ENCODE measurements around the gene ZNF398. TPM values are rescaled to one million over a fixed set of nuclear protein-coding genes. Genes with fewer than 3 reads are reported as not detected.

Gene ZNF398
- total RNA-seq, 2 experiments from 2014 or later: 11.8 to 13.3 TPM

DNA sequence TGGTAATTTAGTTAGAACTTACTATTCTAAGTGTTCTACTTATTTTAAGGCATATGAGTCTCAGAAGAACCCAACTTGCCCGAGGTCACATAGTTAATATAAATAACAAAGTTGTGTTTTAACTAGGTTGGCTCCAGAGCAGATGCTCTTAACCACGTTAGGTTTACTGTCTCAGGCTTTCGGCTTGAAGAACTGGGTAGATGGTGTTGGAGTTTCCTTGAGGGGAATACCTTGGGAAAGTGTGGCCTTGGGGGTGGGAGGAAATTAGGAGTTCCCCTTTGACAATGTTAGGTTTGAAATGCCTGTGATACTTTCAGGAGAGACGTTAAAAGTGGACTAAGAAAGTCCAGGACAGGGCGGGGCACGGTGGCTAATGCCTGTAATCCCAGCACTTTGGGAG lies 9.6 kb downstream of the ZNF398 start:
- DNase-seq (no peak), ATAC-seq (no peak)
- CTCF ChIA-PET: no interaction called here
- H3K9me3 Mint-ChIP-seq (ENCODE audit: insufficient read depth): no peaks in the 10 kb centered on the region
- H3K4me3 Mint-ChIP-seq: no peak overlapping the region
- no peaks in the 10 kb centered on the region for H3K27me3 Mint-ChIP-seq (ENCODE audit: low read depth)
- H3K36me3 Mint-ChIP-seq (ENCODE audit: low read depth): peaks cover 36% of the 10 kb centered on the region
- peaks cover 10% of the 10 kb centered on the region for H3K4me1 Mint-ChIP-seq (ENCODE audit: low read depth)
- POLR2A ChIA-PET: no interaction called here
- H3K27ac Mint-ChIP-seq: no peak overlapping the region

DNA sequence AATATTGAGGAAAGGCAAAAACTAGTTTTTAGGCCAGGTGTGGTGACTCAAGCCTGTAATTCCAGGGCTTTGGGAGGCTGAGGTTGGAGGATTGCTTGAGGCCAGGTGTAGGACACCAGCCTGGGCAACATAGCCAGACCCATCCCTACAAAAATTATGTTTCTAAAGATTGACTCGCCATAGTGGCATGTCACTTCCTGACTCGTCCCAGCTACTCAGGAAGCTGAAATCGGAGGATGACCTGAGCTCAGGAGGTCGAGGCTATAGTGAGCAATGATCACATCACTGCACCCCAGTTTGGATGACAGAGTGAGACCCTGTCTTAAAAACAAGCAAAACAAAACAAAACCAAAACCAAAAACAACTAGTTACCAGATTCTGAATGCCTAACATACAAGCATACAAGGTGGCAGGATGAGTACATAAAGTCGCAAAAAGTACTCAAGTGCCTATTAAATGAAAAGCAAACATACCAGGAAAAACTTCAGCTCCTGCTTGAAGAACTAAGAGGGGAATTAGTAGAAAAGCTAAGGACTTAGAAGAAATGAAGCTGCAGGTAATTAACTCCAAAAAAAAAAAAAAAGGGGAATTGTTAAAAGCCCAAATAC lies 14.1 kb downstream of the ZNF398 start:
- ChIA-PET CTCF (interaction anchor here (2.1 kb wide), 1 partner anchor 15 kb away, joined by 10 read pairs; the partner anchor contains the start of gene ZNF398), POLR2A (no interaction called here)
- peaks cover 14% of the 10 kb centered on the region for H3K4me1 Mint-ChIP-seq (ENCODE audit: low read depth)
- peak overlapping the region; percentile 64 for H3K27ac Mint-ChIP-seq
- no peaks in the 10 kb centered on the region for H3K27me3 Mint-ChIP-seq (ENCODE audit: low read depth)
- ATAC-seq (no peak), DNase-seq (no peak)
- H3K36me3 Mint-ChIP-seq (ENCODE audit: low read depth): peaks cover 29% of the 10 kb centered on the region
- no peak overlapping the region for H3K4me3 Mint-ChIP-seq
- H3K9me3 Mint-ChIP-seq (ENCODE audit: insufficient read depth): no peaks in the 10 kb centered on the region

DNA sequence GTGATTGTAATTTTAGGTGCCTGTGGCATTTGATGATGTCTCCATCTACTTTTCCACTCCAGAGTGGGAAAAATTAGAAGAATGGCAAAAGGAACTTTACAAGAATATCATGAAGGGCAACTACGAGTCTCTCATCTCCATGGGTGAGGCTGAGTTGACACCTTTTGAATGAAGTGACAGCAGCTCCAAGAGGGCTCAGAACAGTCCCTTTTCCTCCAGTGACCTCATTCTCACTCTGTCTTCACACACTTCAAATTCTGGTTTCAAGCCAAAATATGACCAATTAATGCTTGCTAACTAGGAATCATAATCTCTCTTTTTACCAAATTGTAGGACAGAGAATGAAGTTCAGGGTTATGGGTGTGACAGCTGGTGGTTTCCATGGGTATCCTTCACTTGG lies 18.9 kb downstream of the ZNF398 start:
- H3K27ac Mint-ChIP-seq: peak overlapping the region; percentile 8
- no peak for DNase-seq
- ChIA-PET POLR2A (no interaction called here), CTCF (interaction anchor here (1.3 to 1.8 kb wide), 2 partner anchors 18 to 101 kb away, joined by 5 to 9 read pairs; partner anchors contain the start of gene ZNF398)
- H3K36me3 Mint-ChIP-seq (ENCODE audit: low read depth): peaks cover 33% of the 10 kb centered on the region
- no peaks in the 10 kb centered on the region for H3K27me3 Mint-ChIP-seq (ENCODE audit: low read depth)
- no peaks in the 10 kb centered on the region for H3K9me3 Mint-ChIP-seq (ENCODE audit: insufficient read depth)
- no peak for ATAC-seq
- H3K4me3 Mint-ChIP-seq: no peak overlapping the region
- H3K4me1 Mint-ChIP-seq (ENCODE audit: low read depth): peaks cover 8% of the 10 kb centered on the region

GRCh38 chr7:149166630-149167352 lies 19.5 kb downstream of the ZNF398 start:
- no peak for DNase-seq
- CTCF ChIA-PET: interaction anchor here (1.3 to 1.8 kb wide), 2 partner anchors 19 to 101 kb away, joined by 5 to 9 read pairs; partner anchors contain the start of gene ZNF398
- Mint-ChIP-seq H3K4me1 (ENCODE audit: low read depth) (peaks cover 4% of the 10 kb centered on the region), H3K9me3 (ENCODE audit: insufficient read depth) (no peaks in the 10 kb centered on the region), H3K36me3 (ENCODE audit: low read depth) (peaks cover 28% of the 10 kb centered on the region), H3K27me3 (ENCODE audit: low read depth) (no peaks in the 10 kb centered on the region), H3K27ac (peak overlapping the region; percentile 8), H3K4me3 (no peak overlapping the region)
- no peak for ATAC-seq
- POLR2A ChIA-PET: no interaction called here

DNA sequence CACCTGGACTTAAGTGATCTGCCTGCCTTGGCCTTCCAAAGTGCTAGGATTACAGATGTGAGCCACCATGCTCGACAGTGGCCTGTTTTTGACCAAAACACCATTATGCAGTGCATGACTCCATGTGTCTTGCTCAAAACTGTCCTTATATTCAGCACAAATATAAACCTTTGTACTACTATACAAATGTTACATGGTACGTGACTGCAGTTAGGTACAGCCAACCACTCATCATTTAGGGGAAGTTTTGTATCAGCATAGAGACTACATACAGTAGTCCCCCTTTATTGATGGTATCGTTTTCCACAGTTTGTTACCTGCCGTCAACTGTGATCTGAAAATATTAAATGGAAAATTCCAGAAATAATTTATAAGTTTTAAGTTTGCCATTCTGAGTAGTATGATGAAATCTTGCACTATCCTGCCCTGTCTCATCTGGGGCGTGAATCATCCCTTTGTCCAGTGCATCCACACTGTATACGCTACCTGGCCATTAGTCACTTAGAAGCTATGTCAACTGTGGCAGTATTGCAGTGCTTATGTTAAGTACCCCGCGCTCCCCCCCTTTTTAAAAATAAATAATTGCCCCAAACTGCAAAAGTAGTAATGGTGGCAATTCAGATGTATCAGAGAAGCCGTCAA lies 24.8 kb downstream of the ZNF398 start:
- Mint-ChIP-seq H3K27me3 (ENCODE audit: low read depth) (no peaks in the 10 kb centered on the region), H3K9me3 (ENCODE audit: insufficient read depth) (no peaks in the 10 kb centered on the region), H3K36me3 (ENCODE audit: low read depth) (peaks cover 25% of the 10 kb centered on the region), H3K4me1 (ENCODE audit: low read depth) (peaks cover 7% of the 10 kb centered on the region), H3K27ac (peak overlapping the region; percentile 33), H3K4me3 (no peak overlapping the region)
- POLR2A ChIA-PET: no interaction called here
- DNase-seq (no peak), ATAC-seq (no peak)
- CTCF ChIA-PET: no interaction called here

DNA sequence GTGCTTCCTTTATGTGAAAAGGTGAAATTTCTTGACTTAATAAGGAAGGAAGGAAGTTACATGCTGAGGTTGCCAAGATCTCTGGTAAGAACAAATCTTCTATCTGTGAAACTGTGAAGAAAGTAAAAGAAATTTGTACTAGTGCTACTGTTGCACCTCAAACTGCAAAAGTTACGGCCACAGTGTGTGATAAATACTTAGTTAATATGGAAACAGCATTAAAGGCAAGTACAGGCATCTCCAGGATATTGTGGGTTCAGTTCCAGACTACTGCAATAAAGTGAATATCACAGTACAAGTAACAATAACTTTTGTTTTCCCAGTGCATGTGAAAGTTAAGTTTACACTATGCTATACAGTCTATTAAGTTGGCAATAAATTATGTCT lies 25.3 kb downstream of the ZNF398 start:
- peaks cover 7% of the 10 kb centered on the region for H3K4me1 Mint-ChIP-seq (ENCODE audit: low read depth)
- peaks cover 27% of the 10 kb centered on the region for H3K36me3 Mint-ChIP-seq (ENCODE audit: low read depth)
- H3K4me3 Mint-ChIP-seq: no peak overlapping the region
- H3K9me3 Mint-ChIP-seq (ENCODE audit: insufficient read depth): no peaks in the 10 kb centered on the region
- H3K27me3 Mint-ChIP-seq (ENCODE audit: low read depth): no peaks in the 10 kb centered on the region
- DNase-seq (no peak), ATAC-seq (no peak)
- ChIA-PET CTCF (no interaction called here), POLR2A (no interaction called here)
- H3K27ac Mint-ChIP-seq: peak overlapping the region; percentile 33

DNA sequence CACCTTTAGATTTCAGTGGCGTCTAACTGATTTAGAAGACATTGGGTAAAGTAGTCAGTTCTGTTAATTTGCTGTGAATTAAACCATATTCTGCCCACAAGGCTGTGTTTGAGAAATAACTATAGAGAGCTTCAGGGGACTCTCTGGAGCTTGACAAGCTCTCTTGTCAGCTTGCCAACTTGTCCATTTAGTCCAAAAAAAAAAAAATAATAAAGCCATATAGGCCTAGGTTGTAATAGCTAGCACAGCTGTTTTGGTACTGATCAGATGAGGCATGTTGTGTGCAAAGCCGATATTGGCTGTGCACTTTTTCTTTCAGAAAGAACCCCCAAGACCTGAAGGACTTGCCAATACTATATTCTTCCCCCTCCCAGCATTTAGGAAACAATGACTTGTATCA lies 27.9 kb downstream of the ZNF398 start:
- ATAC-seq: no peak
- ChIA-PET POLR2A (no interaction called here), CTCF (interaction anchor here (1.1 to 1.6 kb wide), 2 partner anchors 10 to 28 kb away, joined by 3 to 7 read pairs; partner anchors contain the start of gene ZNF398)
- no peak for DNase-seq
- Mint-ChIP-seq H3K4me1 (ENCODE audit: low read depth) (peaks cover 7% of the 10 kb centered on the region), H3K36me3 (ENCODE audit: low read depth) (peaks cover 39% of the 10 kb centered on the region), H3K9me3 (ENCODE audit: insufficient read depth) (no peaks in the 10 kb centered on the region), H3K4me3 (no peak overlapping the region), H3K27me3 (ENCODE audit: low read depth) (no peaks in the 10 kb centered on the region), H3K27ac (no peak overlapping the region)

- DNase-seq: no peak
- Mint-ChIP-seq H3K27me3 (ENCODE audit: low read depth) (no peaks in the 10 kb centered on the region), H3K27ac (no peak overlapping the region), H3K9me3 (ENCODE audit: insufficient read depth) (no peaks in the 10 kb centered on the region), H3K36me3 (ENCODE audit: low read depth) (peaks cover 32% of the 10 kb centered on the region), H3K4me3 (no peak overlapping the region), H3K4me1 (ENCODE audit: low read depth) (peaks cover 2% of the 10 kb centered on the region)
- CTCF ChIA-PET: no interaction called here
- no peak for ATAC-seq
- POLR2A ChIA-PET: no interaction called here
Observed at GRCh38 chr7:149179241-149179640, 32.0 kb downstream of the ZNF398 start.

GRCh38 chr7:149180722-149181449 lies 33.6 kb downstream of the ZNF398 start:
- no peaks in the 10 kb centered on the region for H3K27me3 Mint-ChIP-seq (ENCODE audit: low read depth)
- H3K4me3 Mint-ChIP-seq: no peak overlapping the region
- no peak overlapping the region for H3K27ac Mint-ChIP-seq
- ATAC-seq (no peak), DNase-seq (no peak)
- ChIA-PET POLR2A (no interaction called here), CTCF (interaction anchor here (1.1 kb wide), 1 partner anchor 11 kb away, joined by 3 read pairs; no protein-coding TSS in a partner anchor)
- H3K9me3 Mint-ChIP-seq (ENCODE audit: insufficient read depth): no peaks in the 10 kb centered on the region
- peaks cover 32% of the 10 kb centered on the region for H3K36me3 Mint-ChIP-seq (ENCODE audit: low read depth)
- H3K4me1 Mint-ChIP-seq (ENCODE audit: low read depth): peaks cover 2% of the 10 kb centered on the region

DNA sequence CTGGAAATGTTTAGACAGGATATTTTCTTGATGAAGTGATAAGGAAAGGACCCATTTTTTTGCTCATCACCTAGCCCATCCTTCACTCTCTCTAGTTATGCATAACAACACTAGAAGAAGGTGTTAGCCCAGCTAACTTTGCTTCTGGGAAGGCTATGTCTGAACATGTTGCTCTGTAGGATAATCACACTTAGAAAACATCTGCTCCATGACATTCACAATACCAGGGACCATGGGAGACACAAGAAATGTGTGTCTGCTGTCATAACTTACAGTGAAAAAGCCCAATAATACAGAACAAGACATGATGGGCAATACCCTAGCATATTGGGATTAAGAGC lies 34.2 kb downstream of the ZNF398 start:
- H3K4me1 Mint-ChIP-seq (ENCODE audit: low read depth): peaks cover 2% of the 10 kb centered on the region
- ChIA-PET CTCF (interaction anchor here (1.1 kb wide), 1 partner anchor 12 kb away, joined by 3 read pairs; no protein-coding TSS in a partner anchor), POLR2A (interaction anchor here (1.5 kb wide), 1 partner anchor 14 kb away, joined by 4 read pairs; the partner anchor contains the start of gene ZNF282)
- ATAC-seq (no peak), DNase-seq (no peak)
- H3K27me3 Mint-ChIP-seq (ENCODE audit: low read depth): no peaks in the 10 kb centered on the region
- no peaks in the 10 kb centered on the region for H3K9me3 Mint-ChIP-seq (ENCODE audit: insufficient read depth)
- H3K36me3 Mint-ChIP-seq (ENCODE audit: low read depth): peaks cover 30% of the 10 kb centered on the region
- no peak overlapping the region for H3K27ac Mint-ChIP-seq
- H3K4me3 Mint-ChIP-seq: no peak overlapping the region

DNA sequence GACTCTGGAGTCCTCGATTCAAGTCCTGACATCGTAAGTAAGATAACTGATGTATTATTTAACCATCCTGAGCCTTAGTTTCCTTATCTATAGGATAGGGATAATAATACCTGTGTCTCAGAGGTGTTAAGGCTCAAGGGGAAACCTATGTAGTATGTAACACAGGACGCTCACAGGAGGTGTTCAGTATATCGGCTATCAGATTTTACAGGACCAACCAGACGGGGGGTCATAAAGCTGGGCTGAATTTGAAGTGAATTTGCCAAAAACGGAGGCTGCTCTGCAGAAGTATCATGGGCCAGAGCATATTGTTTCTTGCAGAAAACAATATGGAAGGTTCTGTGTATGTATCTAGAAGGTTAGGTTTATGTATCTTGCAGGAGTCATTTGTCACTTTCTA lies 37.0 kb downstream of the ZNF398 start:
- Mint-ChIP-seq H3K36me3 (ENCODE audit: low read depth) (peaks cover 6% of the 10 kb centered on the region), H3K9me3 (ENCODE audit: insufficient read depth) (no peaks in the 10 kb centered on the region), H3K27me3 (ENCODE audit: low read depth) (peaks cover 2% of the 10 kb centered on the region), H3K27ac (no peak overlapping the region), H3K4me3 (no peak overlapping the region), H3K4me1 (ENCODE audit: low read depth) (peaks cover 2% of the 10 kb centered on the region)
- DNase-seq (no peak), ATAC-seq (no peak)
- POLR2A ChIA-PET: no interaction called here
- CTCF ChIA-PET: interaction anchor here (1.9 kb wide), 1 partner anchor 11 kb away, joined by 4 read pairs; the partner anchor contains the start of gene ZNF282

Data from activated CD8-positive, alpha-beta T cell treated with anti-CD3 and anti-CD28 coated beads, Interleukin-2, amount 10 ng/mL, durations not matched to agents 7 days and 5 days (primary cell).